ENCODE measurements around the gene ASB15.
"Not testable (repeated sequence)": the region's sequence is repeated elsewhere in the genome, so short reads cannot be mapped to it uniquely, and the experiment has no call there.

ASB15 gene

DNA sequence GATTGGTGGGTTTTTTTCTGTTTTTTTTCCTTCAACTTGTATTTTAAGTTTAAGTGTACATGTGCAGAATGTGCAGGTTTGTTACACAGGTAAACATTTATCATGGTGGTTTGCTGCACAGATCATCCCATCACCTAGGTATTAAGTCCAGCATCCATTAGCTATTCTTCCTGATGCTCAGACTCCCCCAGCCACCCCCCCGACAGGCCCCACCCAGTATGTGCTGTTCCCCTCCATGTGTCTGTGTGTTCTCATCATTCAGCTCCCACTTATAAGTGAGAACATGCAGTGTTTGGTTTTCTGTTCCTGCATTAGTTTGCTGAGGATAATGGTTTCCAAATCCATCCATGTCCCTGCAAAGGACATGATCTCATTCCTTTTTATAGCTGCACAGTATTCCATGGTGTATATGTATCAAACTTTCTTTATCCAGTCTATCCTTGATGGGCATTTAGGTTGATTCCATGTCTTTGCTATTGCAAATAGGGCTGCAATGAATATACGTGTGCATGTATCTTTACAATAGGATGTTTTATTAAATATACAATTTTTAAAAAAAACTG lies 32.5 kb downstream of the ASB15 start:
- DNase-seq (ENCODE audit: low read depth in 1 of 2, low spot score in 1 of 2) = not testable (repeated sequence)

DNA sequence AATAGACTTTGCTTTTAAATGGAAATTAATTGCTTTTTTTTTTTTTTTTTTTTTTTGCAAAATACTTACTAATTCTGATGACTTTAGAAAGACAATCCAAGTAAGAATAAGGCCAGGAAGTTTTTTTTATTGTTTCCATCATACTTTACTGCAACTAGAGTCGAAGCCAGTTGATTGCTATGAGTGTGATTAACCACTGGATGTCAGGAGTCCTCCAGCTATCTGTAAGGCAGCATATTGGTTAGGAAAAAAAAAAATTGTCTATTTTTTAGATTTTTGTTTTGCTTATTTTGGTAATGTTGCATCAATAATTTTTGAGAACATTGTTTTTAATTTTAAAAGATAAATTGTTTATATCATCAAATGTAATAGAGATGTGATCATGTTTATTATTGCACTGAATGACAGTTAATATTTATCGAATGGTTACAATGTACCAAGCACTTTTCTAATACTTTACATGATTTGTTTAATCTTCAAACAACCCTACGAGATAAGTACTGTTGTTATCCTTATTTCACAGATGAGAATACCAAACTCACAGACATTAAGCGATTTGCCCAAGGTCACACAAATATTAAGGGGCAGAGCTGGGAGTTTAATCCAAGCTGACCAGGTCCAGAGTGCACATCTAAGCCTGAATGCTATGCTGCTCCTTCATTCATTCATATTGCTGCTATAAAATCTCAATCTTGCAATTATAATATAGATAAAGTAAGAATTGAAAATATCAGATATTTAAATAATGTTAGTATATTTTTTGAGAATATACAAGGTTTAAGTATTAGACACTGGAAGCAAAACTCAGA lies 34.1 kb downstream of the ASB15 start:
- no peak for DNase-seq (ENCODE audit: low read depth in 1 of 2, low spot score in 1 of 2)

- no peak for DNase-seq (ENCODE audit: low read depth in 1 of 2, low spot score in 1 of 2)
Measured at GRCh38 chr7:123637203-123637602, 35.6 kb downstream of the ASB15 start.

- DNase-seq (ENCODE audit: low read depth in 1 of 2, low spot score in 1 of 2) = no peak
Measured at GRCh38 chr7:123637878-123638277, 36.3 kb downstream of the ASB15 start.

DNA sequence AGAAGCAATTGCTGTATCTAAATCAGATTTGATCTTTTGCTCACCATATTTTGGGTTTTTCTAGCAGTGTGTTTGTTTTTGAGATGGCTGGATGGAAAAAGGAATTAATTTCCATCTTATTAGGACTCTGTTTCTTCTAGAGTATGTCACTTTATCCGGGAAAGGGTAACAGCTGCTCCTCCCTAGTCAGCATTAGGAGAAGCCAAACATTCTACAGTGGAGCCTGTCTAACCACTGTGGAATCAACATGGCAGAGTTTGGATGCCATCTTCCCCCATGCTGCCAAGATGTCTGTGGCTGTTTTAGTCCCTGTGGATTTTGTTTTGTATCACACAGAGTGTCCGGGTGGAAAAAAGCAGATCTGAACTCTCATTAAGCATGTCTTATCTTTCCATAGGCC lies 38.0 kb downstream of the ASB15 start:
- DNase-seq (ENCODE audit: low read depth in 1 of 2, low spot score in 1 of 2) = no peak

- no peak for DNase-seq (ENCODE audit: low read depth in 1 of 2, low spot score in 1 of 2)
Measured at GRCh38 chr7:123640583-123640982, 39.0 kb downstream of the ASB15 start.

DNA sequence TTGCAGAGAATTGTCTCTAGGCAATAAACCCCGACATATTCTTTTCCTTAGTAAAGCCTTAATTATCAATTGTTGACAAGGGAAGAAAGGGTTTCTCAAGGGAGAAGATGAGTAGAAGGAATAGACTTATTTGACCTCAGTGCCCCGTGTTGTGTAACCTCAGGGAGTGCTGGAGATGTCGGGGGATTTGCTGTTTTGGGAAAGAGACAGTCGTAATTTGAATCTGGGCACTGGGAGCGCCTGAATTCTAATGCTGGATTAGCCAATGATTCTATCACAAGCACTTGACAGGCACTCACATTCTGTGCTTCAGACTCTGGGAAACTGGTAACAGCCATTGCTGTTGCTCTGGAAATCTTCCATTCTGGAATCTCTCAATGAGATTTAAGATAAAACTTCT lies 40.3 kb downstream of the ASB15 start:
- DNase-seq (ENCODE audit: low read depth in 1 of 2, low spot score in 1 of 2) = no peak

- DNase-seq (ENCODE audit: low read depth in 1 of 2, low spot score in 1 of 2) = no peak
Measured at GRCh38 chr7:123643495-123644441, 42.1 kb downstream of the ASB15 start.

DNA sequence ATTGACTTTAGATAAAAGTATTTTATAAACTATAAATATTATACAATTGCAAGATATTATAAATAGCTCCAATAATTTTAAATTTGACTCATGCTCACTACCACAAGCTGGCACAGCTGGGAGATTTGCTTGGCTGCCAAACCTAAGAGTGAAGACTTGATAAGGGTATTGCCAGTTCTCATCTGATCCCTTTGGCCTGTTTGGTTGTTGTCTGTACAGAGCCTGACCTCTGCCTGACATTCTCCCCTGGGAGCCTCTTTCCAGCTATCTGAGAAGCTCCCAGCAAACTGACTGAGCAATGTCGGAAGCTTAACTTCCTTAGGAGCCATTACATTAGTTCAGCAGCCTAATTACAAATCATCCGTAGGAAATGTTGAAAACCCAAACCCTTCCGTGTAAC lies 43.9 kb downstream of the ASB15 start:
- DNase-seq (ENCODE audit: low read depth in 1 of 2, low spot score in 1 of 2) = no peak

- no peak for DNase-seq (ENCODE audit: low read depth in 1 of 2, low spot score in 1 of 2)
Measured at GRCh38 chr7:123647106-123647730, 45.6 kb downstream of the ASB15 start.

- DNase-seq (ENCODE audit: low read depth in 1 of 2, low spot score in 1 of 2) = no peak
Measured at GRCh38 chr7:123649964-123650363, 48.3 kb downstream of the ASB15 start.

- DNase-seq (ENCODE audit: low read depth in 1 of 2, low spot score in 1 of 2) = no peak
Measured at GRCh38 chr7:123650595-123650994, 49.0 kb downstream of the ASB15 start.

DNA sequence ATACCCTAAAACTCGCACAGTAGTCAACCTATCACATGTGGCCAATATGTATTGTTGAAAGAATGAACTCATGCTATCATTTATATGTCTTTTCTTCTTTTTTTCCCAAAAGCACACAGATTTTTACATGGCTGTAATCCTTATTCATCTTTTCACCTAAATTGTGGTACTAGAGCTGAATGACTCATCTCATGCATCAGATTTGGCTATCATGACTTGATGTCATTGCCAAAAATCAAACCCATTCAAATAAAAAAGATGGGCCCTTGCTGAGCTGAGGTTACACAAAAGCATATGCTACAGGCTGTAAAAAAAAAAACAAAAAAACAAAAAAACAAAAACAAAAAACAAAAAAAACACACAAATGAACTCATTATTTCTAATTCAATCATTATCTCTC lies 50.8 kb downstream of the ASB15 start:
- no peak for DNase-seq (ENCODE audit: low read depth in 1 of 2, low spot score in 1 of 2)

- DNase-seq (ENCODE audit: low read depth in 1 of 2, low spot score in 1 of 2) = no peak
Measured at GRCh38 chr7:123653162-123653561, 51.5 kb downstream of the ASB15 start.

DNA sequence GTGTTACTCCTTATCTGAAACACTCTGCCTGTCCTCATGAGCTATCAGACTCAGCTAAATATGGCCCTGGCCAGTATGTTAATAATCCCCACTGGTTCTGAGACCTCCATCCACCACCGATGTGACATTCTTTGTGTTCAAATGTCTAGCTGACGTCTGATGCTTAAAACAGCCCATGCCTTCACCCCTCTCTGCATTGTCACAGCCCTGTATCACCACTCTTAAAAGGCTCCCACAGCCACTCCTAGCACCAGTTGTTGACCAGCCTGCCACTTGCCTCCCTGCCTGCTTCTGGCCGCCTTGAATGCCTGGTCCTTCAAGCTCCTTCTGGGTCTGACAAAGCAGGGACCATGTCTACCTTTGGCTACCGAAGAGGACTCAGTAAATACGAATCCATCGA lies 54.0 kb downstream of the ASB15 start, which contains the start of gene LMOD2:
Gene LMOD2, plus strand, starts transcription at position 253 of the 400 bp plus-strand sequence. Its CDS starts 98 bp downstream, at position 351.
- no peak for DNase-seq (ENCODE audit: low read depth in 1 of 2, low spot score in 1 of 2)

GRCh38 chr7:123656544-123657303 lies 55.1 kb downstream of the ASB15 start:
- DNase-seq (ENCODE audit: low read depth in 1 of 2, low spot score in 1 of 2) = no peak

DNA sequence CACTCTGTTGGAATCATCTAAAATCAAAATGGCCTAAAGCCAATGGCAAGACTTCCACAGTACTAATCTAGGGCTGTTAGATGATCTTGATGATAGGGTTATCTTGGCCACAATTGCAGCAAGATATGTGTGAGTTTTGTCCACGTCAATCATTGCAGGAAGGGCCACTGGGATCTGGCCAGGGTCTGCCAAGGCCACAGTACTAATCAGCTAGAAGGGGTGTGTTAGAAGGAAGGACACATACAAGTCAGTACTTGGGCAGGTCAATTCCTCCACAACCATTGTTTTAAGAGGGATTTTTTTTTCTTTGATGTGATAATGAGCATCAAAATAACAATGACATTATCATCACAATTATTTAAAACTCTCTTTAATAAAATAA lies 55.7 kb downstream of the ASB15 start:
- no peak for DNase-seq (ENCODE audit: low read depth in 1 of 2, low spot score in 1 of 2)

DNA sequence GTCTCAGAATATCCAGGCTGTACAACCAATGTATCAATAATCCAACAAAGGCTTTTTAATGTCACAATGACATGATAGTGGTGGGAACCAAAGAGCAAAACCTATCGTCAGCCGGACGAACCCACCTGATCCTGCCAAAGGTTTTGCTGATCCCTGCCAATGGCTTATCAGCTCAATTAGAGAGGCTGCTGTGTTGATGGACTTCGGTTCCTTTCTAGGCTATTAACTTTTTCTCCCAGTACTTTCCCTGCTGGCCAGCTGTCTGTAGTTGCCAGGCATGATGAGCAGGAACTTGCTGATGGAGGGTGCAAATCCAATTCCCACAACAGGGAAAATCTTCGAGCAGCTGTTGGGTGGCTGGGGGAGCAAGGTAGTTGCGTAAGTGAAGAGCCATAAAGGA lies 56.4 kb downstream of the ASB15 start:
- DNase-seq (ENCODE audit: low read depth in 1 of 2, low spot score in 1 of 2) = no peak

DNA sequence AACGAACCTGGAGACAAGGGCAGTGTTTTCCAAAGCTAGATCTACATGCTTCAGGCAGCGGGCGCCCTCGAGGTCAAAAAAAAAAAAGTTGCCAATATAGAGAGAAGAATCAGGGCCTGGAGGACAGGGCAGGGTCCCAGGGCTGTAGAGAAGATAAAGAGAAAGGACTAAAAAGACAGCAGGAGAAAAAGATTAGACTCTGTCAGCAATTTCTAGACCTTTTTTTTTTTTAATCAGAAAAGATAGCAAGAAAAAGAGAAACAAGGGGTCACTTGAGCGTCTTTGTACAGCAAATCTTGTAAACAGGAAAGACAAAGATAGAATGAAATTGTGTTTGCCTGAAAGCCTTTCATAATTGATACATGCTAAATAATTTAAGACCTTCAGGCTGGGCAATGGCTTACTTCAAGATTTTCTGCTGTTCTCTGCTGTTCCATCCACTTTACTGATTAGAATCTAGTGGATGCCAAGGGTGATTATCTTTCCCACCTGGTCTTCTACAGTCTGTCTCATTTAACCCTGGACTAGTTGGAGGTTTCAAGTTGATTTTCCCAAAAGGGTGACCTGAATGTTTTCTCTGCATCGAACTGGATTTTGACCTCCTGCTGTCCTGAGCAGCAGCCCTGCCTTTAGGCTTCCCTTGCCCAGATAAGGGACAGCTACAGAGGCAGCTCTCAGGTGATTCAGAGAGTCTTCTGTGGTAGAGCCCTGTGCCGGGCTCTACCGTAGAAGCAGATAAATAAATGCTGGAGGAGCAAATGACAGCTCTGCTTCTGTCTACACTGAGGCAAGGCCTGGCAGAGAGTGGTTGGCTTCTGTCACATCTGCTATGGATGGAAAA lies 59.1 kb downstream of the ASB15 start:
- no peak for DNase-seq (ENCODE audit: low read depth in 1 of 2, low spot score in 1 of 2)

DNA sequence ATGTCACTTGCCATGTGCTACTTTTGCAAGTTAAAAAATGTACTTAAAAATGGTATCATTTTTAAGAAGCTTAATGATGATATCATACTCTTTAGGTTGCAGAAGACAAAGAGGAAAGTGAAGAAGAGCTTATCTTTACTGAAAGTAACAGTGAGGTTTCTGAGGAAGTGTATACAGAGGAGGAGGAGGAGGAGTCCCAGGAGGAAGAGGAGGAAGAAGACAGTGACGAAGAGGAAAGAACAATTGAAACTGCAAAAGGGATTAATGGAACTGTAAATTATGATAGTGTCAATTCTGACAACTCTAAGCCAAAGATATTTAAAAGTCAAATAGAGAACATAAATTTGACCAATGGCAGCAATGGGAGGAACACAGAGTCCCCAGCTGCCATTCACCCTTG lies 60.1 kb downstream of the ASB15 start:
- DNase-seq (ENCODE audit: low read depth in 1 of 2, low spot score in 1 of 2) = no peak
